ENCODE data around the gene STARD13.

Gene STARD13

GRCh38 chr13:33310245-33311038 lies 24.9 kb upstream of the STARD13 start:
- DNase-seq, result no peak

GRCh38 chr13:33308863-33309262 lies 23.3 kb upstream of the STARD13 start:
- no peak for DNase-seq

GRCh38 chr13:33307843-33308242 lies 22.3 kb upstream of the STARD13 start:
- DNase-seq, result no peak

- peak in 1 of 2 donors; percentile 12 for DNase-seq
These were observed 18.5 kb upstream of the STARD13 start for GRCh38 chr13:33303855-33304597.

GRCh38 chr13:33299626-33300025 lies 14.1 kb upstream of the STARD13 start:
- no peak for DNase-seq

GRCh38 chr13:33296793-33297425 lies 11.4 kb upstream of the STARD13 start:
- DNase-seq, result no peak

GRCh38 chr13:33292712-33293111 lies 7.2 kb upstream of the STARD13 start:
- no peak for DNase-seq

- DNase-seq, result no peak
These were observed 4.9 kb upstream of the STARD13 start for GRCh38 chr13:33290421-33290965.

- no peak for DNase-seq
These were observed 4.4 kb upstream of the STARD13 start for GRCh38 chr13:33289966-33290365.

- DNase-seq, result no peak
These were observed 1.8 kb upstream of the STARD13 start for GRCh38 chr13:33287142-33287882.

- DNase-seq, result no peak
These were observed 573 bp upstream of the STARD13 start for GRCh38 chr13:33286128-33286527.

- no peak for DNase-seq
These were observed 639 bp downstream of the STARD13 start for GRCh38 chr13:33284916-33285315.

GRCh38 chr13:33284031-33284430 lies 1.5 kb downstream of the STARD13 start:
- DNase-seq, result no peak

GRCh38 chr13:33283195-33283911 lies 2.2 kb downstream of the STARD13 start:
- no peak for DNase-seq

GRCh38 chr13:33281951-33282595 lies 3.5 kb downstream of the STARD13 start:
- no peak for DNase-seq

GRCh38 chr13:33280923-33281322 lies 4.6 kb downstream of the STARD13 start:
- no peak for DNase-seq

- DNase-seq, result no peak
These were observed 5.2 kb downstream of the STARD13 start for GRCh38 chr13:33280279-33280905.

GRCh38 chr13:33279414-33280278 lies 5.9 kb downstream of the STARD13 start:
- no peak for DNase-seq

GRCh38 chr13:33278913-33279312 lies 6.6 kb downstream of the STARD13 start:
- no peak for DNase-seq

GRCh38 chr13:33277946-33278345 lies 7.6 kb downstream of the STARD13 start:
- no peak for DNase-seq

Data from CD4-positive, alpha-beta T cell treated with Interleukin-4 for 1 hour (primary cell).